A549 (cell line): ENCODE results near the gene PRR14. TPM values are rescaled to one million over a fixed set of nuclear protein-coding genes. Genes with fewer than 3 reads are reported as not detected.

Experiments
- ATAC-seq, 2 experiments: fragments of 200-7000 bp in 1 of 2; fragments of >200 bp in 1 of 2; cut with Nextera tagmentation in 1 of 2; cut with Tn5 transposase in 1 of 2; 3 replicates each; pipeline versions ENCODE4 v1.8.0 to v1.9.1; 2018 to 2020; ENCODE audit warnings: mild to moderate bottlenecking in 1 of 2, moderate library complexity in 1 of 2
- CTCF ChIA-PET: fragments of 300-600 bp; sonication (Branson Sonifier 250); formaldehyde crosslinking; extraction: SDS; loops from one replicate; lab custom pipeline; 2021; ENCODE audit warnings: antibody characterized with exemption, inconsistent platforms; lab: Yijun Ruan, JAX
- POLR2A ChIA-PET: fragments of 350-600 bp; formaldehyde crosslinking; extraction: SDS; loops from one replicate; lab custom pipeline; 2021; ENCODE audit warnings: antibody characterized with exemption, inconsistent platforms; lab: Yijun Ruan, JAX
- DNase-seq, 2 experiments: peaks; one replicate each; pipeline versions ENCODE4 v3.0.0 to v3.0.0-alpha.2; 2011 to 2016; ENCODE audit warnings: low read depth in 1 of 2, low spot score in 1 of 2
- FAIRE-seq: peaks from 2 replicates; lab custom pipeline; 2011; peaks lifted over from hg19 to GRCh38; lab: Jason Lieb, UNC
- H3K27ac ChIP-seq, 2 experiments: fragments of >200 bp; sonication (Bioruptor Twin); formaldehyde crosslinking; 3 replicates each; pipeline ENCODE4 v1.5.1; 2016 to 2017
- H3K4me1 ChIP-seq: fragments of >200 bp; sonication (Bioruptor Twin); formaldehyde crosslinking; 3 replicates; pipeline ENCODE4 v1.6.1; 2016
- H3K4me2 ChIP-seq: fragments of >200 bp; sonication (Bioruptor Twin); formaldehyde crosslinking; 3 replicates; pipeline ENCODE4 v1.6.1; 2016
- H3K4me3 ChIP-seq: fragments of >200 bp; sonication (Bioruptor Twin); formaldehyde crosslinking; 3 replicates; pipeline ENCODE4 v1.5.1; 2016
- H3K9me3 ChIP-seq: fragments of >200 bp; sonication (Bioruptor Twin); formaldehyde crosslinking; 3 replicates; pipeline ENCODE4 v1.6.1; 2016
- ATOH8 ChIP-seq: fragments of 250-450 bp; sonication (Bioruptor Pico); IDR thresholded peaks from 2 replicates; pipeline ENCODE4 v1.5.0; 2020; ENCODE audit warnings: low read depth, mild to moderate bottlenecking, moderate library complexity
- CEBPB ChIP-seq, 2 experiments: fragments of >200 bp in 1 of 2; sonication (Bioruptor Twin) in 1 of 2; formaldehyde crosslinking in 1 of 2; IDR thresholded peaks; 2 replicates each; pipeline ENCODE4 v1.6.1; 2012 to 2016
- CHD2 ChIP-seq: fragments of 150-350 bp; IDR thresholded peaks from 2 replicates; pipeline ENCODE4 v1.6.1; 2014; ENCODE audit warnings: low read length; ENCODE audit not compliant: partially characterized antibody
- CHD4 ChIP-seq: fragments of 200-600 bp; sonication (generic); IDR thresholded peaks from 2 replicates; pipeline ENCODE4 v1.6.1; 2016; ENCODE audit warnings: antibody characterized with exemption, mild to moderate bottlenecking, borderline replicate concordance
- ELK1 ChIP-seq: fragments of 150-350 bp; IDR thresholded peaks from 2 replicates; pipeline ENCODE4 v1.6.1; 2014; ENCODE audit warnings: low read depth, mild to moderate bottlenecking, low read length
- EP300 ChIP-seq, 2 experiments: fragments of >200 bp; sonication (Bioruptor Twin); formaldehyde crosslinking; IDR thresholded peaks; 2 replicates in 1 of 2; 3 replicates in 1 of 2; pipeline ENCODE4 v1.6.1; 2016 to 2017
- FOSB ChIP-seq: fragments of 250-450 bp; sonication (Bioruptor Pico); IDR thresholded peaks from 2 replicates; pipeline ENCODE4 v1.5.0; 2020; ENCODE audit warnings: mild to moderate bottlenecking, moderate library complexity
- GATA3 ChIP-seq: IDR thresholded peaks from 2 replicates; pipeline ENCODE4 v1.6.1; 2012; ENCODE audit warnings: borderline replicate concordance
- HDAC2 ChIP-seq: fragments of 200-600 bp; sonication (generic); IDR thresholded peaks from 2 replicates; pipeline ENCODE4 v1.6.1; 2016
- MAX ChIP-seq: IDR thresholded peaks from 2 replicates; pipeline ENCODE4 v1.6.1; 2012
- MAZ ChIP-seq: fragments of 150-350 bp; IDR thresholded peaks from 2 replicates; pipeline ENCODE4 v1.6.1; 2014; ENCODE audit warnings: antibody characterized with exemption, low read depth, low read length, borderline replicate concordance
- MYC ChIP-seq: IDR thresholded peaks from 2 replicates; pipeline ENCODE4 v1.6.1; 2012; ENCODE audit warnings: mild to moderate bottlenecking, inconsistent platforms, low read length, improper control_type of control experiment, borderline replicate concordance
- PBX3 ChIP-seq: IDR thresholded peaks from 2 replicates; pipeline ENCODE4 v1.6.1; 2012
- RARB ChIP-seq: fragments of 250-450 bp; sonication (Bioruptor Pico); IDR thresholded peaks from 2 replicates; pipeline ENCODE4 v1.8.0; 2021; ENCODE audit warnings: mild to moderate bottlenecking, moderate library complexity
- RCOR1 ChIP-seq: fragments of 150-350 bp; IDR thresholded peaks from 2 replicates; pipeline ENCODE4 v1.6.1; 2014; ENCODE audit warnings: antibody characterized with exemption, low read length, low read depth
- REST ChIP-seq: fragments of 200-600 bp; sonication (generic); IDR thresholded peaks from 2 replicates; pipeline ENCODE4 v1.6.1; 2016; ENCODE audit warnings: antibody characterized with exemption, mild to moderate bottlenecking, moderate library complexity
- RFX5 ChIP-seq: fragments of 450-650 bp; IDR thresholded peaks from 2 replicates; pipeline ENCODE4 v1.7.1; 2014; ENCODE audit warnings: antibody characterized with exemption, mild to moderate bottlenecking, moderate library complexity
- USF2 ChIP-seq: fragments of 450-650 bp; IDR thresholded peaks from 2 replicates; pipeline ENCODE4 v1.6.1; 2014; ENCODE audit warnings: antibody characterized with exemption
- ZFP36 ChIP-seq: fragments of 450-650 bp; IDR thresholded peaks from 2 replicates; pipeline ENCODE4 v1.6.1; 2014; ENCODE audit warnings: borderline replicate concordance; ENCODE audit not compliant: partially characterized antibody
- WGBS: methylation state at CpG from one replicate; pipeline ENCODE4 v1.1.6; 2017; ENCODE audit errors: missing lambda C conversion rate; 5-methylcytosine and 5-hydroxymethylcytosine counted together
- polyA plus RNA-seq, 4 experiments: library from polyadenylated mRNA; depleted of rRNA in 3 of 4; stranded (reverse); fragments of >200 nt; fragmentation: RNase III in 1 of 4; extraction: RNeasy Plus Mini Kit Qiagen cat#74134 plus additional on column Dnase treatment in 1 of 4; gene quantifications; 2 replicates in 3 of 4; 3 replicates in 1 of 4; pipeline ENCODE4 v1.2.3, GENCODE V29; 2011 to 2017

PRR14 gene
- polyA plus RNA-seq, 2 of the 4 experiments (the other 2 are of a cell fraction), result 6.3 to 18.2 TPM

- H3K4me2 ChIP-seq, result peak overlapping the region; percentile 77
- peak; percentile 92 to 93; a peak in 5 of 6 replicates for ATAC-seq
- WGBS, result 22% methylated on average over 26 of the region's 26 CpGs
- DNase-seq, result peak in 1 of 2 experiments; percentile 95
- H3K4me1 ChIP-seq, result peaks cover 15% of the 10 kb centered on the region
- ChIA-PET CTCF (interaction anchor here (0.6 to 5.1 kb wide), 11 partner anchors 9 to 871 kb away, joined by 3 to 39 read pairs (median 4); partner anchors contain the start of genes DCTPP1, FBRS and PRR14), POLR2A (interaction anchor here (2.4 kb wide), 2 partner anchors 38 to 51 kb away, joined by 7 to 12 read pairs; partner anchors contain the start of genes FBRS and PHKG2)
- peak overlapping the region; percentile 97 to 99 for H3K27ac ChIP-seq
- TF ChIP-seq RCOR1 (no peak), ATOH8 (no peak), CHD2 (peak; percentile 98), EP300 (IDR thresholded peaks at IDR 0.05) (no peak), MAZ (no peak), RARB (CRISPR knock-in tag) (no peak), ZFP36 (no peak), CEBPB (IDR thresholded peaks at IDR 0.05) (no peak), RFX5 (no peak), REST (no peak; the same call in 1 of the 2 replicates), ELK1 (no peak), GATA3 (peak; percentile 83; the same call in 1 of the 2 replicates), HDAC2 (no peak), MYC (no peak)
- H3K4me3 ChIP-seq, result peak overlapping the region; percentile 90
- FAIRE-seq, result no peak
- no peaks in the 10 kb centered on the region for H3K9me3 ChIP-seq
Observed at GRCh38 chr16:30697264-30698138, 46.7 kb downstream of the PRR14 start.

GRCh38 chr16:30698139-30698815, 47.5 kb downstream of the PRR14 start:
- POLR2A ChIA-PET, result interaction anchor here (0.5 to 2.4 kb wide), 5 partner anchors 10 to 186 kb away, joined by 3 to 12 read pairs (median 4); partner anchors contain the start of genes FBRS and PHKG2
- no peak for TF ChIP-seq CHD4
- no peak for TF ChIP-seq USF2
- no peak for TF ChIP-seq RCOR1
- TF ChIP-seq REST, result peak; percentile 98
- TF ChIP-seq HDAC2, result no peak
- TF ChIP-seq MAX, result peak; percentile 80
- no peak for TF ChIP-seq PBX3
- peak; percentile 67; the same call in 1 of the 2 replicates for TF ChIP-seq FOSB (CRISPR knock-in tag)

More at GRCh38 chr16:30698139-30698815, 47.5 kb downstream of the PRR14 start:
- Histone ChIP-seq H3K4me3 (peak overlapping the region; percentile 90), H3K9me3 (no peaks in the 10 kb centered on the region), H3K27ac (peak overlapping the region; percentile 97 to 99), H3K4me2 (peak overlapping the region; percentile 94), H3K4me1 (peaks cover 15% of the 10 kb centered on the region)
- WGBS, result 0% methylated on average over 30 of the region's 76 CpGs
- ATAC-seq (peak; percentile 80 to 83), FAIRE-seq (no peak), DNase-seq (peak; percentile 97 to 99)
- CTCF ChIA-PET, result interaction anchor here (5.1 kb wide), 1 partner anchor 38 kb away, joined by 39 read pairs; the partner anchor contains the start of gene FBRS
